ENCODE data around the gene ECI2. TPM values are rescaled to one million over a fixed set of nuclear protein-coding genes. Genes with fewer than 3 reads are reported as not detected.

Gene ECI2
- total RNA-seq, 1 donor from 2014 or later = 29.2 TPM

DNA sequence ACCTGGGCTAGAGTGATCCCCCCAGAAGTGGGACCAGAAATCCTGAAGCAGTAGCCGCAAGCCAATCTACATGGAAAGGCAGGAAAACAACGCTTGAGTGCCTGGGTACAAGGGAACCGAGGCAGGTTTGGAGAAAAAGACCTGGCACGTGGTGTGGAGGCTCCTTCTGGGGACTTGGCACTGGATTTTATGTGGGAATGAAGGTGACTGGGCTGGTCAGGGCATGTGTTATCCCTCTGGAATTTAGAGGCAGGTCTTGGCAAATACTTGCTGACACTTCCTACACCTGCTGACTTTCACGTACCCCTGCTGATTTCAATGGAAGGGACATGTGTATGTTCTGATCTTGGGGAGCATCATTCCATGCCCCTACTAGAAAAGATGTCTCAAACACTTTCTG, 31.4 kb downstream of the ECI2 start:
- DNase-seq (ENCODE audit: low spot score) = no peak

DNA sequence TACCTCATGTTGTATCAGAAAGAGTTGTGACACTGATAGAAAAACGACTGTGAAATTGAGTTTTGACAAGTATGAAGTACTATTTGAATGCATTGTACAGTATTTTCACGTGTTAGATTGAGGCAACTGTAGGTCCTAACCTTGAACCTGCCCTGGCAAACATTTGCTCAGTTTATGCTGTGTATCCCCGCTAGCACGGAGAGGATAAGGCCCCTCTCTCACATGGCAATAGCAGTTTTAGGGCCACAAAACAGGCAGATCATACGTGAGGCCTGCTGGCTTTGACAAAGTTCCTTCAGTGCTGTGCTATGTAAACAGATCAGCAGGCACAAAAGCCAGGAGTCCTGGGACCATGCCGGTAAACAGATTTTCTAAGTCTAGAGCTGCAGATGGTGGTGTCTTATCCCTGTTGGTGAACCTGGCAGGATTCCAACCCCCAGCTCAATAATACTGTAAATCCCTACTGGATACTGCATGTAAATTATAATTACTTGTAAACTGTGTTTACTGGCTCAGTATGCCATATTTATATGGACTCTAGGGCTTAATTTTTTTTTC, 32.6 kb downstream of the ECI2 start:
- peaks cover 2% of the 10 kb centered on the region for H3K27me3 Mint-ChIP-seq (ENCODE audit: low read depth)
- no peak overlapping the region for H3K27ac Mint-ChIP-seq (ENCODE audit: unreplicated experiment)
- DNase-seq (ENCODE audit: low spot score) = no peak
- H3K36me3 Mint-ChIP-seq (ENCODE audit: low read depth) = no peaks in the 10 kb centered on the region
- H3K9me3 Mint-ChIP-seq (ENCODE audit: low read depth) = no peaks in the 10 kb centered on the region
- no peaks in the 10 kb centered on the region for H3K4me1 Mint-ChIP-seq (ENCODE audit: low read depth)
- H3K4me3 Mint-ChIP-seq (ENCODE audit: unreplicated experiment) = no peak overlapping the region
- TF ChIP-seq, protein P1, sequence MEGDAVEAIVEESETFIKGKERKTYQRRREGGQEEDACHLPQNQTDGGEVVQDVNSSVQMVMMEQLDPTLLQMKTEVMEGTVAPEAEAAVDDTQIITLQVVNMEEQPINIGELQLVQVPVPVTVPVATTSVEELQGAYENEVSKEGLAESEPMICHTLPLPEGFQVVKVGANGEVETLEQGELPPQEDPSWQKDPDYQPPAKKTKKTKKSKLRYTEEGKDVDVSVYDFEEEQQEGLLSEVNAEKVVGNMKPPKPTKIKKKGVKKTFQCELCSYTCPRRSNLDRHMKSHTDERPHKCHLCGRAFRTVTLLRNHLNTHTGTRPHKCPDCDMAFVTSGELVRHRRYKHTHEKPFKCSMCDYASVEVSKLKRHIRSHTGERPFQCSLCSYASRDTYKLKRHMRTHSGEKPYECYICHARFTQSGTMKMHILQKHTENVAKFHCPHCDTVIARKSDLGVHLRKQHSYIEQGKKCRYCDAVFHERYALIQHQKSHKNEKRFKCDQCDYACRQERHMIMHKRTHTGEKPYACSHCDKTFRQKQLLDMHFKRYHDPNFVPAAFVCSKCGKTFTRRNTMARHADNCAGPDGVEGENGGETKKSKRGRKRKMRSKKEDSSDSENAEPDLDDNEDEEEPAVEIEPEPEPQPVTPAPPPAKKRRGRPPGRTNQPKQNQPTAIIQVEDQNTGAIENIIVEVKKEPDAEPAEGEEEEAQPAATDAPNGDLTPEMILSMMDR (IDR thresholded peaks at IDR 0.05) = no peak

More for the DNA sequence above, 31.4 kb downstream of the ECI2 start:
- H3K4me3 Mint-ChIP-seq (ENCODE audit: unreplicated experiment) = no peak overlapping the region
- peaks cover 2% of the 10 kb centered on the region for H3K27me3 Mint-ChIP-seq (ENCODE audit: low read depth)
- H3K9me3 Mint-ChIP-seq (ENCODE audit: low read depth) = no peaks in the 10 kb centered on the region
- H3K4me1 Mint-ChIP-seq (ENCODE audit: low read depth) = peaks cover 4% of the 10 kb centered on the region
- TF ChIP-seq, protein P1 (IDR thresholded peaks at IDR 0.05) = no peak
- H3K27ac Mint-ChIP-seq (ENCODE audit: unreplicated experiment) = no peak overlapping the region
- H3K36me3 Mint-ChIP-seq (ENCODE audit: low read depth) = no peaks in the 10 kb centered on the region

DNA sequence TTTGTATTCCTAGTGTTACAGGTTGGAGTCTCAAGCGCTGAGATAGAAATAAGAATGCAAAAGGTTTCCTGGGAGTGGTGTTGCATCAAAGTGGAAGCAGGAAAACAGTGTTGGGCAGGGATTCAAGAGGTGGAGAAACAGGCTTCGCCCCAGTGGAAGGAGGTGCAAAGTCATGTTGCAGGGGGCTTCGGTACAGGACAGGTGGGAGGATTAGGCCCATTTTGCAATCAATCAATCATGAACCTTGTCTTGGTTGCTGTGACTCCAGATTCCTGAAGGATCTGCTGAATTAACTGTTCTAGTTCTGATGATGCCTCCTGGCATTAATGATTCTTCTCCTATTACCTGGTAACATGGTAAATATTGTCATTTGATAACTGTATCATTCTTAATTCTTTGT, 34.1 kb downstream of the ECI2 start:
- Mint-ChIP-seq H3K4me1 (ENCODE audit: low read depth) (no peaks in the 10 kb centered on the region), H3K4me3 (ENCODE audit: unreplicated experiment) (no peak overlapping the region), H3K27me3 (ENCODE audit: low read depth) (peaks cover 2% of the 10 kb centered on the region), H3K27ac (ENCODE audit: unreplicated experiment) (no peak overlapping the region), H3K9me3 (ENCODE audit: low read depth) (no peaks in the 10 kb centered on the region), H3K36me3 (ENCODE audit: low read depth) (no peaks in the 10 kb centered on the region)
- DNase-seq (ENCODE audit: low spot score) = no peak
- TF ChIP-seq, protein P1 (IDR thresholded peaks at IDR 0.05) = no peak

DNA sequence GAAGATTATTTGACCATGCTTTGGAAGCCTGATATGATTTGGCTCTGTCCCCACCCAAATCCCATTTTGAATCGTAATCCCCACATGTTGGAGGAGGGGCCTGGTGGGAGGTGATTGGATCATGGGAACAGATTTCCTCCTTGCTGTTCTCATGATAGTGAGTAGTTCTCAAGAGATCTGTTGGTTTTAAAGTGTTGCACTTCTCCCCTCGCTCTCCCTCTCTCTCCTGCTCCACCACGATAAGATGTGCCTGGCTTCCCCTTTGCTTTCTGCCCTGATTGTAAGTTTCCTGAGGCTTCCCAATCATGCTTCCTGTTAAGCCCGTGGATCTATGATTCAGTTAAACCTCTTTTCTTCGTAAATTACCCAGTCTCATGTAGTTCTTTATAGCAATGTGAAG, 34.7 kb downstream of the ECI2 start:
- TF ChIP-seq, protein P1 (IDR thresholded peaks at IDR 0.05) = no peak
- DNase-seq (ENCODE audit: low spot score) = no peak
- H3K27me3 Mint-ChIP-seq (ENCODE audit: low read depth) = peaks cover 2% of the 10 kb centered on the region
- no peak overlapping the region for H3K27ac Mint-ChIP-seq (ENCODE audit: unreplicated experiment)
- H3K36me3 Mint-ChIP-seq (ENCODE audit: low read depth) = no peaks in the 10 kb centered on the region
- H3K4me3 Mint-ChIP-seq (ENCODE audit: unreplicated experiment) = no peak overlapping the region
- no peaks in the 10 kb centered on the region for H3K4me1 Mint-ChIP-seq (ENCODE audit: low read depth)
- no peaks in the 10 kb centered on the region for H3K9me3 Mint-ChIP-seq (ENCODE audit: low read depth)

DNA sequence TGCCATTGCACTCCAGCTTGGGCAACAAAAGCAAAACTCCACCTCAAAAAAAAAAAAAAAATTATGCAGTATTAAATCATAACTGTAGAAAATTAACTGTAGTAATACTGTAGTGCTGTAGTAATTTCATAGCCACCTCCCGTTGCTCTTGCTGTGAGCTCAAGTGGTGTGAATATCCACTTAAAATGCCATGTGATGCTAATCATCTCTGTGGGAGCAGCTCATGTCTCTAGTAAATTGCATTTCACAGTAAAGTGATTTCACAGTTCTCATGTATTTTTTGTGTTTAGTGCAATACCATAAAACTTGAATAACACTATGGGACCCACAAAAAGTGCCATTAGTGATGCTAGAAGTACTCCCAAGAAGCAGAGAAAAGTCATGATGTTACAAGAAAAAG, 42.1 kb downstream of the ECI2 start:
- no peak overlapping the region for H3K27ac Mint-ChIP-seq (ENCODE audit: unreplicated experiment)
- no peaks in the 10 kb centered on the region for H3K9me3 Mint-ChIP-seq (ENCODE audit: low read depth)
- TF ChIP-seq, protein P1 (IDR thresholded peaks at IDR 0.05) = no peak
- H3K4me1 Mint-ChIP-seq (ENCODE audit: low read depth) = no peaks in the 10 kb centered on the region
- no peaks in the 10 kb centered on the region for H3K36me3 Mint-ChIP-seq (ENCODE audit: low read depth)
- no peak overlapping the region for H3K4me3 Mint-ChIP-seq (ENCODE audit: unreplicated experiment)
- no peak for DNase-seq (ENCODE audit: low spot score)
- no peaks in the 10 kb centered on the region for H3K27me3 Mint-ChIP-seq (ENCODE audit: low read depth)

Data from chondrocyte (in vitro differentiated cells).